HepG2 (cell line): ENCODE data around the gene ARHGAP45. TPM values are rescaled to one million over a fixed set of nuclear protein-coding genes. Genes with fewer than 3 reads are reported as not detected.
A peak's percentile ranks its signal among the peaks of the same experiment; 100 is the strongest.

Experiments used
- ARNTL ChIP-seq: sonication (generic); formaldehyde crosslinking; IDR thresholded peaks from 2 replicates; pipeline ENCODE4 v1.4.0; 2020; ENCODE audit warnings: mild to moderate bottlenecking, missing genetic modification reagents
- HHEX ChIP-seq: IDR thresholded peaks from 2 replicates; pipeline ENCODE4 v1.6.1; 2016; ENCODE audit warnings: control low read depth
- KLF16 ChIP-seq, 2 experiments: sonication (generic) in 1 of 2; formaldehyde crosslinking in 1 of 2; IDR thresholded peaks; 2 replicates each; pipeline versions ENCODE4 v1.6.1 to v1.8.0; 2016 to 2023; ENCODE audit warnings: missing genetic modification reagents in 2 of 2, missing compliant biosample characterization in 1 of 2
- MAFG ChIP-seq: sonication (generic); formaldehyde crosslinking; IDR thresholded peaks from 2 replicates; pipeline ENCODE4 v1.5.1; 2020; ENCODE audit warnings: mild to moderate bottlenecking, missing genetic modification reagents
- POLR2G ChIP-seq: fragments of 200-400 bp; formaldehyde crosslinking; IDR thresholded peaks from 2 replicates; pipeline ENCODE4 v1.6.1; 2018; ENCODE audit warnings: mild to moderate bottlenecking, low read depth, low read length, moderate library complexity
- RBM22 ChIP-seq: fragments of 200-400 bp; formaldehyde crosslinking; optimal IDR thresholded peaks from 2 replicates; pipeline ENCODE3; 2017; ENCODE audit warnings: mild to moderate bottlenecking, low read length, moderate library complexity
- SYNCRIP ChIP-seq: fragments of 200-400 bp; formaldehyde crosslinking; IDR thresholded peaks from 2 replicates; pipeline ENCODE4 v1.6.1; 2018; ENCODE audit warnings: mild to moderate bottlenecking, low read depth, low read length; ENCODE audit not compliant: insufficient read depth
- TBX2 ChIP-seq: sonication (generic); formaldehyde crosslinking; IDR thresholded peaks from 2 replicates; pipeline ENCODE4 v1.5.0; 2020; ENCODE audit warnings: missing genetic modification reagents, mild to moderate bottlenecking, borderline replicate concordance
- THRA ChIP-seq: sonication (generic); formaldehyde crosslinking; IDR thresholded peaks from 2 replicates; pipeline ENCODE4 v1.4.0; 2020; ENCODE audit warnings: missing genetic modification reagents, borderline replicate concordance
- ZBTB43 ChIP-seq: sonication (generic); formaldehyde crosslinking; conservative IDR thresholded peaks from 2 replicates; pipeline ENCODE4 v1.4.0; 2020; ENCODE audit warnings: missing genetic modification reagents
- ZNF251 ChIP-seq: sonication (generic); formaldehyde crosslinking; IDR thresholded peaks from 2 replicates; pipeline ENCODE4 v1.9.0; 2021; ENCODE audit warnings: mild to moderate bottlenecking, missing genetic modification reagents
- ZNF558 ChIP-seq: sonication (generic); formaldehyde crosslinking; IDR thresholded peaks from 2 replicates; pipeline ENCODE4 v1.9.0; 2022; ENCODE audit warnings: mild to moderate bottlenecking, missing genetic modification reagents, borderline replicate concordance
- ZNF580 ChIP-seq: IDR thresholded peaks from 2 replicates; pipeline ENCODE4 v1.6.1; 2016; ENCODE audit warnings: low read depth, borderline replicate concordance
- ZNF83 ChIP-seq: sonication (generic); formaldehyde crosslinking; IDR thresholded peaks from 2 replicates; pipeline ENCODE4 v1.4.0; 2020; ENCODE audit warnings: missing genetic modification reagents, mild to moderate bottlenecking, borderline replicate concordance
- polyA plus RNA-seq, 8 experiments: library from polyadenylated mRNA; depleted of rRNA in 3 of 8; stranded (reverse) in 7 of 8; unstranded in 1 of 8; fragments of >200 nt; fragmentation: Illumina TruSeq in 4 of 8; extraction: Trizol in 4 of 8; gene quantifications; 2 replicates each; pipeline versions ENCODE4 v1.2.1 to v1.2.3, GENCODE V29; 2011 to 2016; ENCODE audit warnings: low read depth in 4 of 8, missing spikeins in 1 of 8, mixed read lengths in 1 of 8; ENCODE audit not compliant: insufficient read depth in 1 of 8
- total RNA-seq, 5 experiments: library from RNA; depleted of rRNA; stranded (reverse); fragments of >200 nt; fragmentation: Illumina TruSeq; extraction: Trizol; gene quantifications; 2 replicates each; pipeline ENCODE4 v1.2.3, GENCODE V29; 2016; ENCODE audit warnings: low read depth in 1 of 5
- TF ChIP-seq, protein P1 (sequence below): IDR thresholded peaks from 2 replicates; pipeline ENCODE4 v1.4.0; 2020; ENCODE audit warnings: mild to moderate bottlenecking, missing genetic modification reagents
- TF ChIP-seq, protein P2 (sequence below): sonication (generic); formaldehyde crosslinking; IDR thresholded peaks from 2 replicates; pipeline ENCODE4 v1.8.1; 2023; ENCODE audit warnings: mild to moderate bottlenecking, missing genetic modification reagents, borderline replicate concordance
- TF ChIP-seq, protein P3 (sequence below): sonication (generic); formaldehyde crosslinking; IDR thresholded peaks from 2 replicates; pipeline ENCODE4 v1.5.0; 2020; ENCODE audit warnings: mild to moderate bottlenecking, missing genetic modification reagents
- TF ChIP-seq, protein P4 (sequence below): sonication (generic); formaldehyde crosslinking; IDR thresholded peaks from 2 replicates; pipeline ENCODE4 v1.8.0; 2022; ENCODE audit warnings: mild to moderate bottlenecking, missing genetic modification reagents, moderate library complexity

The ARHGAP45 gene
- total and polyA plus RNA-seq, 2 of the 13 experiments (the other 11 are each of a cell fraction or from before 2014, with no cell fraction given), result 0.84 to 32.0 TPM

DNA sequence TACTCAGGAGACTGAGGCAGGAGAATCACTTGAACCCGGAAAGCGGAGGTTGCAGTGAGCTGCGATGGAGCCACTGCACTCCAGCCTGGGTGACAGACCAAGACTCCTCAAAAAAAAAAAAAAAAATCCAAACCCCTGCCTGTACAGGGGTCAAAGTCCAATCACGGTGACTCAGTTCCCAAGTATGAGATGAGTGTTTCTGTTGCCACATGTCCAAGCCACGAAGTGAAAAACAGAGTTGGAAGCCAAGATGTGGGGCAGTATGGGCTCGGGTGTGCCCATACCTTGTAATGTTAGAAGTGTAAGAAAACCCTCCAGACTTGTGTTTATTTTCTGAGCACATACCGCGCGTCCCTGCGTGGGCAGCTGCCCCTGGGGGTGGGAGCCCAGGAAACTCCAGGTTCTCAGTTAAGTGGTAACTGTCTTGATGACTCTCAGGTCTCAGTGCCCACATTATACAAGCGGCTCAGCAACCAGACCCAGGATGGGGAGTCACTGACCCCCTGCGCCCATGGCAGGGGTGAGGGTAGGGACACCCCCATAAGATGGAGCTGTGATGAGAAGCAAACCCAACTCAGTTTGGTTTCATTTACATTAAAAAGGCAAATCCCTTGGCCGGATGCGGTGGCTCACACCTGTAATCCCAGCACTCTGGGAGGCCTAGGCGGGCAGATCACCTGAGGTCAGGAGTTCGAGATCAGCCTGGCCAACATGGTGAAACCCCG lies 35.6 kb downstream of the ARHGAP45 start (continued):
- TF ChIP-seq, protein P1, sequence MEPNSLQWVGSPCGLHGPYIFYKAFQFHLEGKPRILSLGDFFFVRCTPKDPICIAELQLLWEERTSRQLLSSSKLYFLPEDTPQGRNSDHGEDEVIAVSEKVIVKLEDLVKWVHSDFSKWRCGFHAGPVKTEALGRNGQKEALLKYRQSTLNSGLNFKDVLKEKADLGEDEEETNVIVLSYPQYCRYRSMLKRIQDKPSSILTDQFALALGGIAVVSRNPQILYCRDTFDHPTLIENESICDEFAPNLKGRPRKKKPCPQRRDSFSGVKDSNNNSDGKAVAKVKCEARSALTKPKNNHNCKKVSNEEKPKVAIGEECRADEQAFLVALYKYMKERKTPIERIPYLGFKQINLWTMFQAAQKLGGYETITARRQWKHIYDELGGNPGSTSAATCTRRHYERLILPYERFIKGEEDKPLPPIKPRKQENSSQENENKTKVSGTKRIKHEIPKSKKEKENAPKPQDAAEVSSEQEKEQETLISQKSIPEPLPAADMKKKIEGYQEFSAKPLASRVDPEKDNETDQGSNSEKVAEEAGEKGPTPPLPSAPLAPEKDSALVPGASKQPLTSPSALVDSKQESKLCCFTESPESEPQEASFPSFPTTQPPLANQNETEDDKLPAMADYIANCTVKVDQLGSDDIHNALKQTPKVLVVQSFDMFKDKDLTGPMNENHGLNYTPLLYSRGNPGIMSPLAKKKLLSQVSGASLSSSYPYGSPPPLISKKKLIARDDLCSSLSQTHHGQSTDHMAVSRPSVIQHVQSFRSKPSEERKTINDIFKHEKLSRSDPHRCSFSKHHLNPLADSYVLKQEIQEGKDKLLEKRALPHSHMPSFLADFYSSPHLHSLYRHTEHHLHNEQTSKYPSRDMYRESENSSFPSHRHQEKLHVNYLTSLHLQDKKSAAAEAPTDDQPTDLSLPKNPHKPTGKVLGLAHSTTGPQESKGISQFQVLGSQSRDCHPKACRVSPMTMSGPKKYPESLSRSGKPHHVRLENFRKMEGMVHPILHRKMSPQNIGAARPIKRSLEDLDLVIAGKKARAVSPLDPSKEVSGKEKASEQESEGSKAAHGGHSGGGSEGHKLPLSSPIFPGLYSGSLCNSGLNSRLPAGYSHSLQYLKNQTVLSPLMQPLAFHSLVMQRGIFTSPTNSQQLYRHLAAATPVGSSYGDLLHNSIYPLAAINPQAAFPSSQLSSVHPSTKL (CRISPR knock-in tag), result peak; percentile 43; the same call in 1 of the 2 replicates
- TF ChIP-seq TBX2 (no peak), RBM22 (no peak), ZNF83 (no peak), ZBTB43 (CRISPR knock-in tag) (no peak), ZNF251 (no peak), MAFG (CRISPR knock-in tag) (no peak), SYNCRIP (no peak), ZNF558 (CRISPR knock-in tag) (no peak), KLF16 (CRISPR knock-in tag; IDR thresholded peaks at IDR 0.05) (0 out of 4 replicates have a peak, but pooled peaks of 1 of the 2 experiments have one; percentile 25), HHEX (CRISPR knock-in tag) (no peak), ZNF580 (CRISPR knock-in tag) (no peak), POLR2G (no peak), THRA (CRISPR knock-in tag) (no peak), ARNTL (no peak)
- TF ChIP-seq, protein P2, sequence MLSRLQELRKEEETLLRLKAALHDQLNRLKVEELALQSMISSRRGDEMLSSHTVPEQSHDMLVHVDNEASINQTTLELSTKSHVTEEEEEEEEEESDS (CRISPR knock-in tag), result no peak
- TF ChIP-seq, protein P3, sequence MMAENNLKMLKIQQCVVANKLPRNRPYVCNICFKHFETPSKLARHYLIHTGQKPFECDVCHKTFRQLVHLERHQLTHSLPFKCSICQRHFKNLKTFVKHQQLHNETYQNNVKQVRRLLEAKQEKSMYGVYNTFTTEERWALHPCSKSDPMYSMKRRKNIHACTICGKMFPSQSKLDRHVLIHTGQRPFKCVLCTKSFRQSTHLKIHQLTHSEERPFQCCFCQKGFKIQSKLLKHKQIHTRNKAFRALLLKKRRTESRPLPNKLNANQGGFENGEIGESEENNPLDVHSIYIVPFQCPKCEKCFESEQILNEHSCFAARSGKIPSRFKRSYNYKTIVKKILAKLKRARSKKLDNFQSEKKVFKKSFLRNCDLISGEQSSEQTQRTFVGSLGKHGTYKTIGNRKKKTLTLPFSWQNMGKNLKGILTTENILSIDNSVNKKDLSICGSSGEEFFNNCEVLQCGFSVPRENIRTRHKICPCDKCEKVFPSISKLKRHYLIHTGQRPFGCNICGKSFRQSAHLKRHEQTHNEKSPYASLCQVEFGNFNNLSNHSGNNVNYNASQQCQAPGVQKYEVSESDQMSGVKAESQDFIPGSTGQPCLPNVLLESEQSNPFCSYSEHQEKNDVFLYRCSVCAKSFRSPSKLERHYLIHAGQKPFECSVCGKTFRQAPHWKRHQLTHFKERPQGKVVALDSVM (CRISPR knock-in tag), result no peak
- TF ChIP-seq, protein P4, sequence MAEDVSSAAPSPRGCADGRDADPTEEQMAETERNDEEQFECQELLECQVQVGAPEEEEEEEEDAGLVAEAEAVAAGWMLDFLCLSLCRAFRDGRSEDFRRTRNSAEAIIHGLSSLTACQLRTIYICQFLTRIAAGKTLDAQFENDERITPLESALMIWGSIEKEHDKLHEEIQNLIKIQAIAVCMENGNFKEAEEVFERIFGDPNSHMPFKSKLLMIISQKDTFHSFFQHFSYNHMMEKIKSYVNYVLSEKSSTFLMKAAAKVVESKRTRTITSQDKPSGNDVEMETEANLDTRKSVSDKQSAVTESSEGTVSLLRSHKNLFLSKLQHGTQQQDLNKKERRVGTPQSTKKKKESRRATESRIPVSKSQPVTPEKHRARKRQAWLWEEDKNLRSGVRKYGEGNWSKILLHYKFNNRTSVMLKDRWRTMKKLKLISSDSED (CRISPR knock-in tag), result no peak
